ENCODE results near the gene NFKBIE. TPM values are rescaled to one million over a fixed set of nuclear protein-coding genes. Genes with fewer than 3 reads are reported as not detected.

The NFKBIE gene
- total RNA-seq, 6 experiments from 2014 or later = 2.5 to 30.2 (median 10.8) TPM

- H3K27me3 ChIP-seq = peaks cover 0 to 9% of the 10 kb centered on the region in 2 donors
- DNase-seq (peak in 1 of 3 donors; percentile 7), ATAC-seq (no peak)
- intact Hi-C loops (cut with DNase I) = no loop called here
- no peaks in the 10 kb centered on the region for H3K9me3 ChIP-seq
- H3K36me3 ChIP-seq = no peaks in the 10 kb centered on the region
- 76% methylated on average over 3 of the region's 3 CpGs for WGBS (ENCODE audit: insufficient coverage, low coverage, low lambda C conversion rate, missing lambda C conversion rate)
- H3K27ac ChIP-seq = no peak overlapping the region
- no peak overlapping the region for H3K4me3 ChIP-seq
- H3K4me1 ChIP-seq = peaks cover 0 to 4% (median 0%) of the 10 kb centered on the region in 4 donors
- TF ChIP-seq, protein P1, sequence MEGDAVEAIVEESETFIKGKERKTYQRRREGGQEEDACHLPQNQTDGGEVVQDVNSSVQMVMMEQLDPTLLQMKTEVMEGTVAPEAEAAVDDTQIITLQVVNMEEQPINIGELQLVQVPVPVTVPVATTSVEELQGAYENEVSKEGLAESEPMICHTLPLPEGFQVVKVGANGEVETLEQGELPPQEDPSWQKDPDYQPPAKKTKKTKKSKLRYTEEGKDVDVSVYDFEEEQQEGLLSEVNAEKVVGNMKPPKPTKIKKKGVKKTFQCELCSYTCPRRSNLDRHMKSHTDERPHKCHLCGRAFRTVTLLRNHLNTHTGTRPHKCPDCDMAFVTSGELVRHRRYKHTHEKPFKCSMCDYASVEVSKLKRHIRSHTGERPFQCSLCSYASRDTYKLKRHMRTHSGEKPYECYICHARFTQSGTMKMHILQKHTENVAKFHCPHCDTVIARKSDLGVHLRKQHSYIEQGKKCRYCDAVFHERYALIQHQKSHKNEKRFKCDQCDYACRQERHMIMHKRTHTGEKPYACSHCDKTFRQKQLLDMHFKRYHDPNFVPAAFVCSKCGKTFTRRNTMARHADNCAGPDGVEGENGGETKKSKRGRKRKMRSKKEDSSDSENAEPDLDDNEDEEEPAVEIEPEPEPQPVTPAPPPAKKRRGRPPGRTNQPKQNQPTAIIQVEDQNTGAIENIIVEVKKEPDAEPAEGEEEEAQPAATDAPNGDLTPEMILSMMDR (IDR thresholded peaks at IDR 0.05) = no peak
- TF ChIP-seq POLR2A (IDR thresholded peaks at IDR 0.05) = no peak
These were observed 7.2 kb upstream of the NFKBIE start for GRCh38 chr6:44272529-44272928.

- TF ChIP-seq, protein P1 (IDR thresholded peaks at IDR 0.05) = no peak
- TF ChIP-seq POLR2A (IDR thresholded peaks at IDR 0.05) = no peak
- ATAC-seq (no peak), DNase-seq (peak in 1 of 3 donors; percentile 13)
- Histone ChIP-seq H3K27ac (no peak overlapping the region), H3K4me1 (peaks cover 0 to 4% (median 0%) of the 10 kb centered on the region in 4 donors), H3K4me3 (no peak overlapping the region), H3K9me3 (no peaks in the 10 kb centered on the region), H3K27me3 (peaks cover 0 to 9% of the 10 kb centered on the region in 2 donors), H3K36me3 (no peaks in the 10 kb centered on the region)
- intact Hi-C loops (cut with DNase I) = no loop called here
- WGBS (ENCODE audit: insufficient coverage, low coverage, low lambda C conversion rate, missing lambda C conversion rate) = 49% methylated on average over 2 of the region's 3 CpGs
These were observed 6.6 kb upstream of the NFKBIE start for GRCh38 chr6:44271914-44272313.

DNA sequence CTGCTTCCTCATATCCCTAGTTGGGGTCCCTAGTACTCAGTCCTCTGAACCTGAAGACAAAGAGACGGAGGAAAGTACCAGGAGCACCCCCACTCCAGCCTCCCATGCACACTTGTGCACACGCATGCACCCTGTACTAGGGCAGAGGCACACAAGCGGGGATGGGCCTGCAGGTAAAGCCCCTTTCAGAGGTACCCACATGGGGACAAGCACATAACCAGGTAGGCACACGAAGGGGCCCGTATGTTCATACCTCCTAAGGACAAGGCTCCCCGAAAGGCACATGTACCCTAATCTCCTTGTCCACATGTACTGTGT, 6.0 kb upstream of the NFKBIE start:
- Histone ChIP-seq H3K4me1 (peaks cover 0 to 4% (median 0%) of the 10 kb centered on the region in 4 donors), H3K27ac (no peak overlapping the region), H3K36me3 (no peaks in the 10 kb centered on the region), H3K4me3 (no peak overlapping the region), H3K27me3 (peaks cover 0 to 9% of the 10 kb centered on the region in 2 donors), H3K9me3 (no peaks in the 10 kb centered on the region)
- intact Hi-C loops (cut with DNase I) = no loop called here
- TF ChIP-seq, protein P1 (IDR thresholded peaks at IDR 0.05) = no peak
- TF ChIP-seq POLR2A (IDR thresholded peaks at IDR 0.05) = no peak
- DNase-seq = peak in 1 of 3 donors; percentile 40
- ATAC-seq = no peak
- WGBS (ENCODE audit: insufficient coverage, low coverage, low lambda C conversion rate, missing lambda C conversion rate) = 100% methylated on average over 1 of the region's 6 CpGs

GRCh38 chr6:44270526-44271405, 5.4 kb upstream of the NFKBIE start:
- no peak for TF ChIP-seq POLR2A (IDR thresholded peaks at IDR 0.05)
- TF ChIP-seq, protein P1 (IDR thresholded peaks at IDR 0.05) = no peak
- no peak overlapping the region for H3K27ac ChIP-seq
- intact Hi-C loops (cut with DNase I) = no loop called here
- ATAC-seq (no peak), DNase-seq (peak in 1 of 3 donors; percentile 44)
- peaks cover 0 to 7% of the 10 kb centered on the region in 2 donors for H3K27me3 ChIP-seq
- no peaks in the 10 kb centered on the region for H3K36me3 ChIP-seq
- 24% methylated on average over 5 of the region's 90 CpGs for WGBS (ENCODE audit: insufficient coverage, low coverage, low lambda C conversion rate, missing lambda C conversion rate)
- peaks cover 0 to 3% (median 0%) of the 10 kb centered on the region in 4 donors for H3K4me1 ChIP-seq
- no peaks in the 10 kb centered on the region for H3K9me3 ChIP-seq
- H3K4me3 ChIP-seq = peak overlapping the region in 1 of 3 donors; percentile 27

Measured in right lobe of liver (tissue), 6 donors.